Activated CD8-positive, alpha-beta memory T cell treated with anti-CD3 and anti-CD28 coated beads, Interleukin-2, amount 10 ng/mL, durations not matched to agents 7 days and 5 days (primary cell): ENCODE results near the gene SGMS1. TPM values are rescaled to one million over a fixed set of nuclear protein-coding genes. Genes with fewer than 3 reads are reported as not detected.
"Not testable (repeated sequence)": the region's sequence is repeated elsewhere in the genome, so short reads cannot be mapped to it uniquely, and the experiment has no call there.

ENCODE experiments used
- ATAC-seq: fragments of 150-1000 bp; cut with Tn5 transposase; one replicate; pipeline ENCODE4 v1.10.0; 2021; ENCODE audit warnings: moderate library complexity
- CTCF ChIA-PET: fragments of 350-600 bp; sonication (Branson Sonifier 250); formaldehyde crosslinking; loops from one replicate; lab custom pipeline; 2021; ENCODE audit warnings: antibody characterized with exemption; lab: Charles Lee
- DNase-seq: peaks from one replicate; pipeline ENCODE4 v3.0.0-alpha.2; 2020
- H3K27ac Mint-ChIP-seq: one replicate; pipeline ENCODE4 v1.8.0; 2021; ENCODE audit warnings: mild to moderate bottlenecking, mixed read lengths
- H3K27me3 Mint-ChIP-seq: one replicate; pipeline ENCODE4 v1.8.0; 2021; ENCODE audit warnings: mixed read lengths
- H3K36me3 Mint-ChIP-seq: one replicate; pipeline ENCODE4 v1.8.0; 2021; ENCODE audit warnings: mild to moderate bottlenecking, mixed read lengths
- H3K4me1 Mint-ChIP-seq: one replicate; pipeline ENCODE4 v1.8.0; 2021; ENCODE audit warnings: mixed read lengths
- H3K4me3 Mint-ChIP-seq: one replicate; pipeline ENCODE4 v1.8.0; 2021; ENCODE audit warnings: mild to moderate bottlenecking, moderate library complexity, mixed read lengths
- H3K9me3 Mint-ChIP-seq: one replicate; pipeline ENCODE4 v1.8.0; 2022; ENCODE audit warnings: low read depth, mixed read lengths
- total RNA-seq, 2 experiments: library from RNA; stranded (reverse); gene quantifications; one replicate each; pipeline ENCODE4 v1.2.3, GENCODE V29; 2021

The SGMS1 gene
- total RNA-seq, 2 experiments from 2014 or later = 37.0 to 38.4 TPM

- ATAC-seq (no peak), DNase-seq (no peak)
- H3K4me1 Mint-ChIP-seq = peaks cover 1% of the 10 kb centered on the region
- no peak overlapping the region for H3K4me3 Mint-ChIP-seq
- CTCF ChIA-PET = interaction anchor here (1.6 kb wide), 1 partner anchor 33 kb away, joined by 3 read pairs; no protein-coding TSS in a partner anchor
- H3K27me3 Mint-ChIP-seq = no peaks in the 10 kb centered on the region
- no peaks in the 10 kb centered on the region for H3K9me3 Mint-ChIP-seq
- no peak overlapping the region for H3K27ac Mint-ChIP-seq
- peaks cover 12% of the 10 kb centered on the region for H3K36me3 Mint-ChIP-seq
Measured at GRCh38 chr10:50453940-50454339, 169.8 kb downstream of the SGMS1 start.

GRCh38 chr10:50452603-50453002, 171.2 kb downstream of the SGMS1 start:
- peaks cover 7% of the 10 kb centered on the region for H3K4me1 Mint-ChIP-seq
- H3K27me3 Mint-ChIP-seq = no peaks in the 10 kb centered on the region
- peaks cover 14% of the 10 kb centered on the region for H3K36me3 Mint-ChIP-seq
- no peak overlapping the region for H3K4me3 Mint-ChIP-seq
- H3K27ac Mint-ChIP-seq = no peak overlapping the region
- ATAC-seq = no peak
- no peaks in the 10 kb centered on the region for H3K9me3 Mint-ChIP-seq
- DNase-seq = no peak
- CTCF ChIA-PET = no interaction called here

- CTCF ChIA-PET = no interaction called here
- H3K9me3 Mint-ChIP-seq = peaks cover 5% of the 10 kb centered on the region
- no peak overlapping the region for H3K27ac Mint-ChIP-seq
- H3K27me3 Mint-ChIP-seq = no peaks in the 10 kb centered on the region
- ATAC-seq (no peak), DNase-seq (no peak)
- peaks cover 34% of the 10 kb centered on the region for H3K36me3 Mint-ChIP-seq
- peaks cover 11% of the 10 kb centered on the region for H3K4me1 Mint-ChIP-seq
- no peak overlapping the region for H3K4me3 Mint-ChIP-seq
Measured at GRCh38 chr10:50447691-50448090, 176.1 kb downstream of the SGMS1 start.

GRCh38 chr10:50445777-50446176, 178.0 kb downstream of the SGMS1 start:
- DNase-seq, CTCF ChIA-PET: not testable (repeated sequence)

GRCh38 chr10:50440489-50440888, 183.3 kb downstream of the SGMS1 start:
- Mint-ChIP-seq H3K9me3 (peaks cover 4% of the 10 kb centered on the region), H3K27me3 (no peaks in the 10 kb centered on the region), H3K27ac (no peak overlapping the region), H3K4me1 (peaks cover 32% of the 10 kb centered on the region), H3K4me3 (no peak overlapping the region), H3K36me3 (peaks cover 18% of the 10 kb centered on the region)
- no peak for ATAC-seq
- CTCF ChIA-PET = no interaction called here
- no peak for DNase-seq

More at GRCh38 chr10:50445777-50446176, 178.0 kb downstream of the SGMS1 start:
- H3K9me3 Mint-ChIP-seq, H3K27ac Mint-ChIP-seq, H3K4me3 Mint-ChIP-seq, ATAC-seq, H3K27me3 Mint-ChIP-seq: not testable (repeated sequence)
- H3K36me3 Mint-ChIP-seq = peaks cover 32% of the 10 kb centered on the region
- peaks cover 11% of the 10 kb centered on the region for H3K4me1 Mint-ChIP-seq

GRCh38 chr10:50439806-50440205, 183.9 kb downstream of the SGMS1 start:
- no peak for DNase-seq
- Mint-ChIP-seq H3K36me3 (peaks cover 17% of the 10 kb centered on the region), H3K4me1 (peaks cover 32% of the 10 kb centered on the region), H3K27me3 (no peaks in the 10 kb centered on the region), H3K4me3 (no peak overlapping the region), H3K9me3 (peaks cover 2% of the 10 kb centered on the region), H3K27ac (no peak overlapping the region)
- ATAC-seq = no peak
- CTCF ChIA-PET = no interaction called here

GRCh38 chr10:50439187-50439586, 184.6 kb downstream of the SGMS1 start:
- no peak overlapping the region for H3K27ac Mint-ChIP-seq

GRCh38 chr10:50438049-50438936, 185.5 kb downstream of the SGMS1 start:
- H3K27ac Mint-ChIP-seq = no peak overlapping the region
- H3K4me3 Mint-ChIP-seq = no peak overlapping the region
- H3K9me3 Mint-ChIP-seq = no peaks in the 10 kb centered on the region
- ATAC-seq (no peak), DNase-seq (no peak)
- H3K27me3 Mint-ChIP-seq = no peaks in the 10 kb centered on the region
- H3K4me1 Mint-ChIP-seq = peaks cover 37% of the 10 kb centered on the region
- CTCF ChIA-PET = no interaction called here
- H3K36me3 Mint-ChIP-seq = peaks cover 21% of the 10 kb centered on the region

More at GRCh38 chr10:50439187-50439586, 184.6 kb downstream of the SGMS1 start:
- ATAC-seq (no peak), DNase-seq (no peak)
- H3K27me3 Mint-ChIP-seq = no peaks in the 10 kb centered on the region
- peaks cover 2% of the 10 kb centered on the region for H3K9me3 Mint-ChIP-seq
- H3K36me3 Mint-ChIP-seq = peaks cover 16% of the 10 kb centered on the region
- peaks cover 32% of the 10 kb centered on the region for H3K4me1 Mint-ChIP-seq
- CTCF ChIA-PET = no interaction called here
- H3K4me3 Mint-ChIP-seq = no peak overlapping the region

- Mint-ChIP-seq H3K27ac (no peak overlapping the region), H3K36me3 (peaks cover 27% of the 10 kb centered on the region), H3K4me1 (peaks cover 45% of the 10 kb centered on the region), H3K9me3 (no peaks in the 10 kb centered on the region), H3K27me3 (no peaks in the 10 kb centered on the region), H3K4me3 (no peak overlapping the region)
- CTCF ChIA-PET = no interaction called here
- ATAC-seq (no peak), DNase-seq (no peak)
Measured at GRCh38 chr10:50437248-50437647, 186.5 kb downstream of the SGMS1 start.

GRCh38 chr10:50436805-50437204, 187.0 kb downstream of the SGMS1 start:
- Mint-ChIP-seq H3K4me1 (peaks cover 49% of the 10 kb centered on the region), H3K27me3 (no peaks in the 10 kb centered on the region), H3K36me3 (peaks cover 27% of the 10 kb centered on the region), H3K27ac (no peak overlapping the region), H3K9me3 (no peaks in the 10 kb centered on the region), H3K4me3 (no peak overlapping the region)
- ATAC-seq (no peak), DNase-seq (no peak)
- CTCF ChIA-PET = no interaction called here

GRCh38 chr10:50432211-50433009, 191.3 kb downstream of the SGMS1 start:
- H3K4me3 Mint-ChIP-seq = no peak overlapping the region
- DNase-seq = no peak
- ATAC-seq = peak; percentile 59
- H3K9me3 Mint-ChIP-seq = no peaks in the 10 kb centered on the region
- no peaks in the 10 kb centered on the region for H3K27me3 Mint-ChIP-seq
- H3K36me3 Mint-ChIP-seq = peaks cover 30% of the 10 kb centered on the region
- CTCF ChIA-PET = interaction anchor here (0.7 to 2.3 kb wide), 5 partner anchors 11 to 105 kb away, joined by 3 to 9 read pairs (median 6); no protein-coding TSS in a partner anchor
- H3K4me1 Mint-ChIP-seq = peaks cover 38% of the 10 kb centered on the region
- peak overlapping the region; percentile 77 for H3K27ac Mint-ChIP-seq

- ATAC-seq (peak; percentile 79), DNase-seq (peak; percentile 64)
- peaks cover 37% of the 10 kb centered on the region for H3K4me1 Mint-ChIP-seq
- H3K4me3 Mint-ChIP-seq = peak overlapping the region; percentile 68
- peaks cover 33% of the 10 kb centered on the region for H3K36me3 Mint-ChIP-seq
- H3K9me3 Mint-ChIP-seq = no peaks in the 10 kb centered on the region
- H3K27me3 Mint-ChIP-seq = no peaks in the 10 kb centered on the region
- peak overlapping the region; percentile 90 for H3K27ac Mint-ChIP-seq
- CTCF ChIA-PET = interaction anchor here (1.2 to 2.3 kb wide), 4 partner anchors 11 to 81 kb away, joined by 3 to 9 read pairs (median 6); no protein-coding TSS in a partner anchor
Measured at GRCh38 chr10:50431791-50432190, 192.0 kb downstream of the SGMS1 start.

GRCh38 chr10:50431133-50431532, 192.6 kb downstream of the SGMS1 start:
- no peaks in the 10 kb centered on the region for H3K9me3 Mint-ChIP-seq
- no peaks in the 10 kb centered on the region for H3K27me3 Mint-ChIP-seq
- peak overlapping the region; percentile 68 for H3K4me3 Mint-ChIP-seq
- DNase-seq (no peak), ATAC-seq (no peak)
- peak overlapping the region; percentile 90 for H3K27ac Mint-ChIP-seq
- H3K4me1 Mint-ChIP-seq = peaks cover 43% of the 10 kb centered on the region
- CTCF ChIA-PET = interaction anchor here (1.2 to 2.3 kb wide), 4 partner anchors 10 to 81 kb away, joined by 3 to 9 read pairs (median 6); no protein-coding TSS in a partner anchor
- H3K36me3 Mint-ChIP-seq = peaks cover 38% of the 10 kb centered on the region
